Cardiac muscle cell (in vitro differentiated cells and primary cell): ENCODE results near the gene STX8. TPM values are rescaled to one million over a fixed set of nuclear protein-coding genes. Genes with fewer than 3 reads are reported as not detected.

Experiments used
- DNase-seq, 2 donors: peaks; one replicate each; pipeline versions ENCODE4 v3.0.0 to v3.0.0-alpha.2; 2010 to 2017; ENCODE audit warnings: low read depth in 1 of 2, low spot score in 1 of 2
- H3K27ac ChIP-seq: fragments of 200-600 bp; sonication (generic); 2 replicates; pipeline ENCODE4 v1.5.1; 2016
- H3K27me3 ChIP-seq: fragments of 200-600 bp; sonication (generic); 2 replicates; pipeline ENCODE4 v1.6.0; 2016; ENCODE audit warnings: control low read depth
- H3K36me3 ChIP-seq: fragments of 200-600 bp; sonication (generic); 2 replicates; pipeline ENCODE4 v1.5.1; 2016; ENCODE audit warnings: control low read depth
- H3K4me1 ChIP-seq: fragments of 200-600 bp; sonication (generic); 2 replicates; pipeline ENCODE4 v1.8.1; 2017; ENCODE audit warnings: low read depth, mild to moderate bottlenecking, mixed run types
- H3K4me3 ChIP-seq: fragments of 200-600 bp; sonication (generic); 2 replicates; pipeline ENCODE4 v1.5.1; 2016; ENCODE audit warnings: mild to moderate bottlenecking
- H3K9me3 ChIP-seq: fragments of 200-600 bp; sonication (generic); 2 replicates; pipeline ENCODE4 v1.5.1; 2017; ENCODE audit warnings: low read depth, mild to moderate bottlenecking, control low read depth
- polyA plus RNA-seq: library from polyadenylated mRNA; unstranded; fragments of >200 nt; fragmentation: Nextera tagmentation; extraction: Ambion mirVana; gene quantifications from 2 replicates; pipeline ENCODE4 v1.2.1, GENCODE V29; 2016
- total RNA-seq: library from RNA; depleted of rRNA; stranded (reverse); fragments of >200 nt; gene quantifications from 2 replicates; pipeline ENCODE4 v1.2.3, GENCODE V29; 2016
- TF ChIP-seq, protein P1 (sequence below): IDR thresholded peaks from 2 replicates; pipeline ENCODE4 v1.5.1; 2012; ENCODE audit warnings: low read depth, mild to moderate bottlenecking, low read length

The STX8 gene
- total and polyA plus RNA-seq, 2 experiments from 2014 or later: 46.9 to 95.2 TPM

DNA sequence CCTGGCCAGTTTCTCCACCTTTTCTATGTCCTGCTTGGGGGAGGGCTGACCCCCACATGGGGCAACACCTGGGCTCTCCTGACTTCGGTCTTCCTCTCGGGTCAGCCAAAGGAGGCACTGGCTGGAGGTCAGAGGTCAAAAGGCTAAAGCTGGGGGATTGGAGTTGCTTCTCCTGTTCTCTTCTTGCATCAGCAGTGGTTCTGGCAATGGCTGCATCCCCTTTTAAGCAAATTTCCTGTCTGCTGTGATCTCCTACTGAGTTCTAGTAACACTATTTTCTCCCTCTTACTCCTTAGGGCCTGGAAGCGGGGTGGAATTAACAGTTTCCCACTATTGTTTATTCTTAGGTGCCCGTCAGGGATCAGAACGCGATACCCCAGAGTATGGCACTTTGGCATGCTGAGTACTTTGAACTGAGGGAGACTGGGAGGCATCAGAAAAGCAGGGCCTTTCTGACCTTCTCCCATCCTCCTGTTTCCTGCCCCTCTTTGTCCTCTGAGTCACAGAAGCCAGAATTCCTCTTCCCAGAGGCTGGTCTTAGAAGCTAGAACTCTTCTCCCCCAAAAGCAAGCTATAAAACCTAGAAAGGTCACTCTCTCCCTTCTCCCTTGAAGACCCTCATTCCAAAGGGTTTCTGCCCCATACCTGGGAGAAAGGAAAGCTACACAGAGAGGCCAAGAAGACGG is 268.2 kb downstream of the STX8 start:
- peak in 1 of 2 donors; percentile 26 for DNase-seq
- Histone ChIP-seq H3K4me1 (peaks cover 11% of the 10 kb centered on the region), H3K27me3 (no peaks in the 10 kb centered on the region), H3K36me3 (no peaks in the 10 kb centered on the region), H3K27ac (no peak overlapping the region), H3K9me3 (no peaks in the 10 kb centered on the region), H3K4me3 (no peak overlapping the region)
- TF ChIP-seq, protein P1, sequence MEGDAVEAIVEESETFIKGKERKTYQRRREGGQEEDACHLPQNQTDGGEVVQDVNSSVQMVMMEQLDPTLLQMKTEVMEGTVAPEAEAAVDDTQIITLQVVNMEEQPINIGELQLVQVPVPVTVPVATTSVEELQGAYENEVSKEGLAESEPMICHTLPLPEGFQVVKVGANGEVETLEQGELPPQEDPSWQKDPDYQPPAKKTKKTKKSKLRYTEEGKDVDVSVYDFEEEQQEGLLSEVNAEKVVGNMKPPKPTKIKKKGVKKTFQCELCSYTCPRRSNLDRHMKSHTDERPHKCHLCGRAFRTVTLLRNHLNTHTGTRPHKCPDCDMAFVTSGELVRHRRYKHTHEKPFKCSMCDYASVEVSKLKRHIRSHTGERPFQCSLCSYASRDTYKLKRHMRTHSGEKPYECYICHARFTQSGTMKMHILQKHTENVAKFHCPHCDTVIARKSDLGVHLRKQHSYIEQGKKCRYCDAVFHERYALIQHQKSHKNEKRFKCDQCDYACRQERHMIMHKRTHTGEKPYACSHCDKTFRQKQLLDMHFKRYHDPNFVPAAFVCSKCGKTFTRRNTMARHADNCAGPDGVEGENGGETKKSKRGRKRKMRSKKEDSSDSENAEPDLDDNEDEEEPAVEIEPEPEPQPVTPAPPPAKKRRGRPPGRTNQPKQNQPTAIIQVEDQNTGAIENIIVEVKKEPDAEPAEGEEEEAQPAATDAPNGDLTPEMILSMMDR: no peak

DNA sequence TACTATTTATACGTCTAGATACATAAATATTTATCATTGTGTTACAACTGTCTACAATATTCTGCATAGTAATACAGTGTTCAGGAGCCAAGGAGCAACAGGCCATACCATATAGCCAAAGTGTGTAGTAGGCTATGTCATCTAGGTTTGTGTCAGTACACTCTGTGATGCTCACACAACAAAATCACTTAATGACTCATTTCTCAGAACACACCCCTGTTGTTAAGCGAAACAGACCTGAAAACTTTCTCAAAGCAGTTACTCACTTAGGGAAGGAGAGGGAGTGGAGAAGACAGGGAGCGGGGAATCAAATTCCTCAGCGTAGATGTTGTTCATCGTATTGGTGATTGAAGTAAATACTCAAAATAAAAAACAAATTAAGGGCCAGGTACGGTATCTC is 269.5 kb downstream of the STX8 start:
- Histone ChIP-seq H3K27ac (no peak overlapping the region), H3K27me3 (no peaks in the 10 kb centered on the region), H3K4me1 (peaks cover 11% of the 10 kb centered on the region), H3K9me3 (no peaks in the 10 kb centered on the region), H3K36me3 (no peaks in the 10 kb centered on the region), H3K4me3 (no peak overlapping the region)
- TF ChIP-seq, protein P1: no peak
- DNase-seq: no peak

DNA sequence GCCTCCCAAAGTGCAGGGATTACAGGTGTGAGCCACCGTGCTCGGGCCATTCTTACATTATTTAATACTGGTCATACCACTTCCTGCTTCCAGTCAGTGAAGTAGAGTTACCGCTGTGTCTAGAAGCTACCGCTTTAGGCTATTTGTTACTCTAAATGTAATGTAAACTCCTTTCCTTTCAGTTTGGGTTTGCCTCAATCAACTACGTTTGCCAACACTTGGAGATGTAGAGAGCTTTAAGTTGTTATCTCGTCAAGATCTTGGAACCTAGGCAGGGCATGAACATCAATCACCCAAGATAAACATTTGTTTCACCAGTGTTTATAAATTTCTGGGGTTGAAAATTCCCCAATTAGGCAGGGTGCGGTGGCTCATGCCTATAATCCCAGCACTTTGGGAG is 275.9 kb downstream of the STX8 start:
- TF ChIP-seq, protein P1: no peak
- no peak overlapping the region for H3K27ac ChIP-seq
- no peaks in the 10 kb centered on the region for H3K9me3 ChIP-seq
- H3K36me3 ChIP-seq: no peaks in the 10 kb centered on the region
- DNase-seq: no peak
- H3K27me3 ChIP-seq: no peaks in the 10 kb centered on the region
- H3K4me1 ChIP-seq: no peaks in the 10 kb centered on the region
- H3K4me3 ChIP-seq: no peak overlapping the region

DNA sequence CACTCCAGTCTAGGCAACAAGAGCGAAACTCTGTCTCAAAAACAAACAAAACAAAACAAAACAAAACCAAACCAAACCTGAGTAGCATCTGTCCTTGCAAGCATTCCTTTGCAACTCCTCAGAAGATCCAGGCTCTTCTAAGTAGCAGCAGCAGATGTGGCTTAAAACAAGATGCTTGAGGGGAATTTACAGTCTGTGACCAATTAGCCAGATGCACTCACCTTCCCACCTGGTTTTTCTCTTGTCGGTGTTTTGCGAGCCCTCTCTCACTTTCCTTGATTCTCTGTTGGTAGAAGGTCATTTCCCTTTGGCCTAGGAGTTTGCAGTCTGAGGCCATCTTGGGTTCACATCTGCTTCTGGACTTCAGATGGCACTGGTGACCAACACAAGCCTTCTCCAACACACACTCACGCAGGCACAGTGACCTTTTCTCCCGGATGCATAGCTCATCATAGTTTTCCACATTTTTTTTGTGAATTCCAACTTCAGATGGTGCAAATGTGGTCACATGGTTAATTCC is 276.8 kb downstream of the STX8 start:
- Histone ChIP-seq H3K4me3 (no peak overlapping the region), H3K36me3 (no peaks in the 10 kb centered on the region), H3K9me3 (no peaks in the 10 kb centered on the region), H3K4me1 (no peaks in the 10 kb centered on the region), H3K27ac (no peak overlapping the region), H3K27me3 (no peaks in the 10 kb centered on the region)
- no peak for DNase-seq
- TF ChIP-seq, protein P1: no peak

DNA sequence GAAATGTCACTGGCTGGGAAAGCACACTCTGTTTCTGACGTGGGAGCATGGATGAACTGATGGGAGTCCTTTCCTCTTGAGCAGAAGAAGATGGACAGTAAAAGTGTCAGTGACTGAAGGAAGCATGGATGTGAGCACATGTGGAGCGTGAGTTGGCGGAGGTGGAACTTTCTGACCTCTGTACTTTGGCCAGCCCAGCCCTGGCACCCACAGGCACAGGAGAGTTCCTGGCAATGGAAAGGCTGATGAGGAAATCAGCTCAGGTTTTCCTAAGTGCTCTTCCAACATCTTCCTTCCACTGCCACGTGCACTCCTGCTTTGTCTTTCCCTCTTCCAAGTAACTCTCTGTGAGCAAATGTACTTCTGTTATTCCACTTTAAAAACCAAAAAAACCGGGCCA is 277.5 kb downstream of the STX8 start:
- Histone ChIP-seq H3K4me3 (no peak overlapping the region), H3K9me3 (no peaks in the 10 kb centered on the region), H3K27ac (no peak overlapping the region), H3K36me3 (no peaks in the 10 kb centered on the region), H3K27me3 (no peaks in the 10 kb centered on the region), H3K4me1 (no peaks in the 10 kb centered on the region)
- TF ChIP-seq, protein P1: no peak
- DNase-seq: no peak
